ENCODE results near the gene RAB37.

GRCh38 chr17:74764751-74765286 is 27.8 kb downstream of the RAB37 start:
- TF ChIP-seq ZNF431 (CRISPR knock-in tag; IDR thresholded peaks at IDR 0.05; ENCODE audit: borderline replicate concordance, low read depth) (no peak), CTCF (CRISPR knock-in tag; IDR thresholded peaks at IDR 0.05) (no peak), SRSF9 (IDR thresholded peaks at IDR 0.05; ENCODE audit: borderline replicate concordance, insufficient read depth, low read depth, low read length, poor library complexity, severe bottlenecking) (no peak)
- TF ChIP-seq, protein P1, sequence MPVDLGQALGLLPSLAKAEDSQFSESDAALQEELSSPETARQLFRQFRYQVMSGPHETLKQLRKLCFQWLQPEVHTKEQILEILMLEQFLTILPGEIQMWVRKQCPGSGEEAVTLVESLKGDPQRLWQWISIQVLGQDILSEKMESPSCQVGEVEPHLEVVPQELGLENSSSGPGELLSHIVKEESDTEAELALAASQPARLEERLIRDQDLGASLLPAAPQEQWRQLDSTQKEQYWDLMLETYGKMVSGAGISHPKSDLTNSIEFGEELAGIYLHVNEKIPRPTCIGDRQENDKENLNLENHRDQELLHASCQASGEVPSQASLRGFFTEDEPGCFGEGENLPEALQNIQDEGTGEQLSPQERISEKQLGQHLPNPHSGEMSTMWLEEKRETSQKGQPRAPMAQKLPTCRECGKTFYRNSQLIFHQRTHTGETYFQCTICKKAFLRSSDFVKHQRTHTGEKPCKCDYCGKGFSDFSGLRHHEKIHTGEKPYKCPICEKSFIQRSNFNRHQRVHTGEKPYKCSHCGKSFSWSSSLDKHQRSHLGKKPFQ (CRISPR knock-in tag; IDR thresholded peaks at IDR 0.05; ENCODE audit: insufficient replicate concordance), result no peak

Data from HepG2 (cell line).